ENCODE data around the gene SMYD3.

The SMYD3 gene

DNA sequence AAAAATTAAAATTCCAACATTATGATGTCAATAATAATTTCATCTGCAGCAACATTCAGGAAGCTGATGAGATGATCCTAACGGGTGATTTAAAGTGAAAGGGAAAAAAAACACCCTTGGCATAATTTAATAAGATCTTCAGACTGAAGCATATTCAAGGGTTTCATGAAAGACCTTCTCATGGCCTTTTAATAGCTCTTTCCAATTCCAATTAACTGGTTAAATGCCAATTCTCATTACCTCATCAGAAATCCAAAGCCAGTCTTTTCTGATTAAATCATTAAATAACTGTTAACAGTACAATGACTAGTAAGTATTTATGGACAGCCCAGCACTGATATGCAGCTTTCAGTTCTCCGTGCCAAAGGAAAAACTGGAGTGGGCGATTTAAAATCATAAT lies 407.5 kb downstream of the SMYD3 start:
- H3K27me3 ChIP-seq = no peaks in the 10 kb centered on the region
- H3K4me2 ChIP-seq = no peak overlapping the region
- no peak overlapping the region for H3K27ac ChIP-seq
- H3K9ac ChIP-seq = no peak overlapping the region
- H3K36me3 ChIP-seq = peaks cover 0 to 6% (median 0%) of the 10 kb centered on the region in 11 experiments; a peak in 3 of 22 replicates
- no peak for TF ChIP-seq Cebpa-rat (IDR thresholded peaks at IDR 0.05)
- no peaks in the 10 kb centered on the region; a peak in 1 of 22 replicates for H3K9me3 ChIP-seq (replicated peaks in 1 of 11)
- H3K4me1 ChIP-seq = peaks cover 0 to 3% (median 0%) of the 10 kb centered on the region in 10 experiments; a peak in 4 of 20 replicates
- H3K4me3 ChIP-seq = no peak overlapping the region
- no peaks in the 10 kb centered on the region for H4K20me1 ChIP-seq

DNA sequence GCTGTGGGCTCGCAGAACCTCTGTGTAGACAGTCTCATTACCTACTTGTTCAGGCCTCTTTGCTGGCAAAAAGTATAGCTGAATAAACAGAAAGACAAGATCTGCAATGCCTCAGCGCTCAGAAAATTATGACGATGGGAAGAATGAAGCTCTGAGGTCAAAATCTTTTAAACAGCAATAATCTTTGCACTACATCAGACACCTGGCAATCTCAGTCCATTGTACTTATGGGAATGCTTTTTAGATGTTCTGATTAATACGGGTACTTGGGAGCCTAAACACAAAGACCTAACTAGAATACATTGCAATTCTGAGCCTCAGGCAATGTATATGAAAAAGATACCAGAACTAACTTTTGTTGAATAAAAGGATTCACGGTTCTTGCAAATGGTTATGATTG lies 410.7 kb downstream of the SMYD3 start:
- Histone ChIP-seq H3K4me2 (no peak overlapping the region), H3K4me1 (peaks cover 5 to 18% (median 14%) of the 10 kb centered on the region in 10 experiments), H3K9me3 (replicated peaks in 1 of 11) (peaks cover 5 to 14% (median 6%) of the 10 kb centered on the region in 11 experiments; a peak in 15 of 22 replicates), H3K36me3 (peaks cover 0 to 12% (median 0%) of the 10 kb centered on the region in 11 experiments; a peak in 5 of 22 replicates), H3K9ac (no peak overlapping the region), H3K4me3 (no peak overlapping the region), H4K20me1 (no peaks in the 10 kb centered on the region), H3K27me3 (no peaks in the 10 kb centered on the region), H3K27ac (no peak overlapping the region)
- TF ChIP-seq Cebpa-rat (IDR thresholded peaks at IDR 0.05) = no peak

DNA sequence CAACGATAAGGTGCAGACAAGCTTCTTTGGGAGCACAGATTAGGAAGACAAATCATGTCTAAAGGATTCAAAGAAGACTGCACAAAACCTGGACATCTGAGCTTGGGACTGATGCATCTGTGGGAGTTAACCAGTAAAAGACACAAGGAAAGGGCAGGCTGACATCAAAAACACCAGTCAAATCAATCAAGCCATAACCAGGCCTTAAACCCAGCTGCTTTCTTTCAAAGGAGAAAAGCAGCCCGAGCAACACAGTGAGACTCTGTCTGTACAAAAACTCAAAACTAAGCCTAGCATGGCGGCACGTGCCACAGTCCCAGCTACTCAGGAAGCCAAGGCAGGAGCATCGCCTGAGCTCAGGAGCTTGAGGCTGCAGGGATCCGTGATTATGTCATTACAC lies 411.6 kb downstream of the SMYD3 start:
- Histone ChIP-seq H3K27ac (no peak overlapping the region), H3K4me1 (peaks cover 5 to 23% (median 18%) of the 10 kb centered on the region in 10 experiments), H3K27me3 (no peaks in the 10 kb centered on the region), H3K4me3 (no peak overlapping the region), H3K36me3 (peaks cover 0 to 10% (median 0%) of the 10 kb centered on the region in 11 experiments; a peak in 7 of 22 replicates), H3K9ac (no peak overlapping the region), H3K9me3 (replicated peaks in 1 of 11) (peaks cover 5 to 22% (median 6%) of the 10 kb centered on the region in 11 experiments; a peak in 16 of 22 replicates), H3K4me2 (no peak overlapping the region), H4K20me1 (no peaks in the 10 kb centered on the region)
- no peak for TF ChIP-seq Cebpa-rat (IDR thresholded peaks at IDR 0.05)

DNA sequence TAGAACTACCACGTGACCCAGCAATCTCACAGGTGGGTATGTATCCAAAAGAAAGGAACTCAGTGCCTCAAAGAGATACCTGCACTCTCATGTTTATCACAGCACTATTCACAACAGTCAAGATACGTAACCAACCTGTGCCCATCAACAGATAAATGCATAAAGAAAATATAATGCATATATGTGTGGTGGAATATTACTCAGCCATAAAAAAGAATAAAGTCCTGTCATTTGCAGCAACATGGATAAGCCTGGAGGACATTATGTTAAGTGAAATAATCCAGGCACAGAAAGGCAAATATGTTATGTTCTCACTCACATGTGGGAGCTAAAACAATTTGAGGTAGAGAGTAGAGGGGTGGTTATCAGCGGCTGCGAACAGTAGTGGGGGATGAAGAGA lies 413.8 kb downstream of the SMYD3 start:
- peaks cover 5 to 23% (median 18%) of the 10 kb centered on the region in 10 experiments for H3K4me1 ChIP-seq
- no peak overlapping the region for H3K4me3 ChIP-seq
- peaks cover 0 to 10% (median 0%) of the 10 kb centered on the region in 11 experiments; a peak in 5 of 22 replicates for H3K36me3 ChIP-seq
- peak overlapping the region in 1 of 11 experiments; percentile 68; a peak in 1 of 22 replicates for H3K4me2 ChIP-seq
- no peaks in the 10 kb centered on the region for H4K20me1 ChIP-seq
- H3K9ac ChIP-seq = no peak overlapping the region
- peaks cover 5 to 24% (median 7%) of the 10 kb centered on the region in 11 experiments; a peak in 16 of 22 replicates for H3K9me3 ChIP-seq (replicated peaks in 1 of 11)
- no peak overlapping the region for H3K27ac ChIP-seq
- TF ChIP-seq Cebpa-rat (IDR thresholded peaks at IDR 0.05) = no peak
- no peaks in the 10 kb centered on the region for H3K27me3 ChIP-seq

DNA sequence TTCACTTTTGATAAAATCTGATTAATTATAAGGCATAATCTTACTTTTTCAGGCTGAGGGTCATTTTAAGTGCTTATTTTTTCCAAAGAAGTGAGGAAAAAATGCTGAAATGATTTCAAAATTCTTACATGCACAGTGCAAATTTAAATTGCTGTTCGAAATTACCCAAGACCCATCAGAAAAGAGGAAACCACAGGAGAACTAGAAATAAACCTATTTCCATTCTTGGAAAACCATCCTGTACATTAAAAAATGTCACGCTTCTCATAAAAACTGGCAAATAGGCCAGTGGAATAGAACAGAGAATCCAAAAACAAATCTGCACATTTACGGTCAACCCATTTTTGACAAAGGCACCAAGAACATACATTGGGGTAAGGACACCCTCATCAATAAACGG lies 414.9 kb downstream of the SMYD3 start:
- peak overlapping the region; percentile 14 to 70 (median 56); a peak in 19 of 22 replicates for H3K4me2 ChIP-seq
- no peaks in the 10 kb centered on the region for H3K27me3 ChIP-seq
- H3K4me3 ChIP-seq = no peak overlapping the region
- peak overlapping the region in 3 of 11 experiments; percentile 19 to 36 (median 20); a peak in 3 of 22 replicates for H3K27ac ChIP-seq
- no peak overlapping the region for H3K9ac ChIP-seq
- no peaks in the 10 kb centered on the region for H4K20me1 ChIP-seq
- H3K36me3 ChIP-seq = peaks cover 0 to 10% (median under 1%) of the 10 kb centered on the region in 11 experiments; a peak in 6 of 22 replicates
- peaks cover 5 to 23% (median 18%) of the 10 kb centered on the region in 10 experiments for H3K4me1 ChIP-seq
- peaks cover 5 to 31% (median 12%) of the 10 kb centered on the region in 11 experiments; a peak in 16 of 22 replicates for H3K9me3 ChIP-seq (replicated peaks in 1 of 11)
- no peak for TF ChIP-seq Cebpa-rat (IDR thresholded peaks at IDR 0.05)

DNA sequence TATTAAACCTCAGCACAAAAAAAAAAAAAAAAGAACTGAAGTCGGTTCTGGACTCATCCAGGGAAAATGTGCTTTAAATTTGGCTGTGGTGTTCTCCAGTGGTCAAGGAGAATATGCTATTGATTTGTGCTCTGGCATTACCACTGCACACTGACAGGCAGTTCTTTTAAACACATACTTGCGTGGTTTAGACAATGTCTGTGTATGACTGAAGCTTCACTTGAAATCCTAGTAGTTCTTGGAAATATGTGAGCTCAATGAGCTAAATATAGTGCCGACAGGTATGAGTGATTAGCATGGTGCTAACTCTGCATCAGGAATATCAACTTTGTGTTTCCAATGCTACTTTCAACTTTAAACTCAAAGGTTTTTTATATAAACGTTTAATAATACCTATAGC lies 415.6 kb downstream of the SMYD3 start:
- Histone ChIP-seq H3K27ac (peak overlapping the region in 3 of 11 experiments; percentile 2 to 34 (median 15); a peak in 3 of 22 replicates), H3K4me2 (peak overlapping the region in 5 of 11 experiments; percentile 7 to 70 (median 62); a peak in 7 of 22 replicates), H4K20me1 (no peaks in the 10 kb centered on the region), H3K4me3 (no peak overlapping the region), H3K36me3 (peaks cover 0 to 14% (median 5%) of the 10 kb centered on the region in 11 experiments; a peak in 7 of 22 replicates), H3K9ac (no peak overlapping the region), H3K27me3 (no peaks in the 10 kb centered on the region), H3K9me3 (replicated peaks in 1 of 11) (peaks cover 5 to 37% (median 13%) of the 10 kb centered on the region in 11 experiments; a peak in 17 of 22 replicates), H3K4me1 (peaks cover 5 to 23% (median 18%) of the 10 kb centered on the region in 10 experiments)
- TF ChIP-seq Cebpa-rat (IDR thresholded peaks at IDR 0.05) = no peak

DNA sequence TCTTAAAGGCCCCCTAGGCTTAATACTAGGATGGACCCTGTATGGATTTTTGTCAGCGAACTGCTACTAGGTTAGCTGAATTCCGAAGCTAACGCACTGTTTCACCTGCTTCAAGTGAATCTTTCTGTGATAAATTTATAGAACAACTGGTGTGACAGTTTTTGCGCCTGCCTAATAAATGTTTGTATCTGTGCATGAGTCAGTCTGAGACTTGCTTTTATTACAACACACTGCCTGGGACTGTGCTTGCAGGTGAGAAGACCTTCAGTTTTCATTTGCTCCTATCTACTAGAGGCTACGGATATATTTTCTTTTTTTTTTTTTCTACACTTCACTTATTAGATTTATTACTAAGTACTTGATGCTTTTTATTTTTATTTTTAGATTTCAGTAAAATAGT lies 420.9 kb downstream of the SMYD3 start:
- Histone ChIP-seq H3K27ac (no peak overlapping the region), H3K4me1 (peaks cover 0 to 4% (median under 1%) of the 10 kb centered on the region in 10 experiments; a peak in 7 of 20 replicates), H4K20me1 (no peaks in the 10 kb centered on the region), H3K4me2 (no peak overlapping the region), H3K9me3 (replicated peaks in 1 of 11) (peaks cover 20 to 52% (median 37%) of the 10 kb centered on the region in 11 experiments), H3K9ac (no peak overlapping the region), H3K27me3 (no peaks in the 10 kb centered on the region), H3K4me3 (no peak overlapping the region), H3K36me3 (peaks cover 0 to 18% (median 4%) of the 10 kb centered on the region in 11 experiments; a peak in 6 of 22 replicates)
- TF ChIP-seq Cebpa-rat (IDR thresholded peaks at IDR 0.05) = no peak

DNA sequence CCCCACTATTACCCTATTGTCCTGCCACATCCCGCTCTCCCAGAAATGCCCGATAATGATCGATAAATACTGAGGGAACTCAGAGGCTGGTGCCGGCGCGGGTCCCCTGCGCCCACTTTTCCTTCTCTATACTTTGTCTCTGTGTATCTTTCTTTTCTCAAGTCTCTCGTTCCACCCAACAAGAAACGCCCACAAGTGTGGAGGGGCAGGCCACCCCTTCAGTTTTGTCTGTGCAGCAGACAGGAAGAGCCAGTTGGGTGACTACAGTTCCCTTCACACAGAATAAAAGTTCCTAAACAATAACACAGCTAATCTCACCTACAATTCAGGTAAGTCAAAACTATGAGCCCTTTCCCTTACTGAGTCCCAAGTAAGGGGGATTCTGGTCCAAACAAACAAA lies 423.7 kb downstream of the SMYD3 start:
- H3K27ac ChIP-seq = no peak overlapping the region
- peaks cover 0 to 13% (median 4%) of the 10 kb centered on the region in 11 experiments; a peak in 6 of 22 replicates for H3K36me3 ChIP-seq
- H4K20me1 ChIP-seq = no peaks in the 10 kb centered on the region
- no peak overlapping the region for H3K4me2 ChIP-seq
- no peaks in the 10 kb centered on the region for H3K4me1 ChIP-seq
- no peak for TF ChIP-seq Cebpa-rat (IDR thresholded peaks at IDR 0.05)
- H3K4me3 ChIP-seq = no peak overlapping the region
- no peak overlapping the region for H3K9ac ChIP-seq
- H3K9me3 ChIP-seq (replicated peaks in 1 of 11) = peaks cover 20 to 55% (median 38%) of the 10 kb centered on the region in 11 experiments
- H3K27me3 ChIP-seq = no peaks in the 10 kb centered on the region

DNA sequence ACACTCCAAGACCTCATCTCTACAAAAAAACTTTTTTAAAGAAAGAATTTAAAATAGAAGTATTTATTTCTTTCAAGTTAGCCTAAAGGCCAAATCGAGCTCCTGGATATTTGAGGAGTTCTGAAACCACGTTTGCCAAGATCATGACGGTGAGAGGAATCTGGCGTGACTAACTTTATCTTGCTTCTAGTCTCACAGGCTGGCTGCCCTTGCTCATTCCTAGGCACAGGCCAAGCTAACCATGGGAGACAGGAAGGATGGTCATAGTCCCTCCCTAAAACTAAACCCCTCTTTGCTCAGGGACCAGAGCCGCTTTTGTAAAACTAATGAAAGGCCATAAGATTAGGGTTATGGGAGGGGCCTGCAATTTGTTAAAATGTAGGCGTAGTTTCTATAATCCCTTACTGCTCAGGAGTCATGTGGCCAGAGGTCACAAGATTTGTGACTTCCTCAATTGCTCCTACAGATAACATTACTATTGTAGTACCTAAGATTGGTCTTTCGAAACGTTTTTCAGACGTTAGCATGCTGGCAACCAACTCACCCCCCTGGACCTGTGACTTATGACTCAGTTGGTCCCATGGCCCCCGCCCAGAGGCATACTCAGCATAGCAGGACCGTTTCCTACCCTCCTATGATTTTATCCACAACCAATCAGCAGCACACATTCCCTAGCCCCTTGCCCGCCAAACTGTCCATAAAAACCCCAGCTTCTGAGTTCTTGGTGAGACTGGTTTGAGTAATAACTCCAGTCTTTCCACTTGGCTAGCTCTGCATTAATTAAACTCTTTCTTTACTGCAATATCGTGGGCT lies 425.0 kb downstream of the SMYD3 start:
- peaks cover 20 to 45% (median 35%) of the 10 kb centered on the region in 11 experiments for H3K9me3 ChIP-seq (replicated peaks in 1 of 11)
- no peak overlapping the region for H3K4me2 ChIP-seq
- no peak overlapping the region for H3K4me3 ChIP-seq
- H3K27me3 ChIP-seq = no peaks in the 10 kb centered on the region
- no peaks in the 10 kb centered on the region for H4K20me1 ChIP-seq
- no peak overlapping the region for H3K27ac ChIP-seq
- H3K4me1 ChIP-seq = no peaks in the 10 kb centered on the region
- no peak for TF ChIP-seq Cebpa-rat (IDR thresholded peaks at IDR 0.05)
- H3K36me3 ChIP-seq = peaks cover 0 to 13% (median 4%) of the 10 kb centered on the region in 11 experiments; a peak in 6 of 22 replicates
- no peak overlapping the region for H3K9ac ChIP-seq

Measured in BLaER1 treated with 17β-estradiol and CSF1 and Interleukin-3, amounts not matched to agents 10 nM and 100 nM (cell line).